Measurements from ENCODE around the gene LRRIQ1. TPM values are rescaled to one million over a fixed set of nuclear protein-coding genes. Genes with fewer than 3 reads are reported as not detected.
A peak's percentile ranks its signal among the peaks of the same experiment; 100 is the strongest.

The LRRIQ1 gene
- total RNA-seq, 4 donors from 2014 or later, result not detected

- TF ChIP-seq CTCF (IDR thresholded peaks at IDR 0.05 in 4 of 5, conservative IDR thresholded peaks at IDR 0.05 in 1 of 5) (no peak), POLR2A (IDR thresholded peaks at IDR 0.05) (no peak)
- Histone ChIP-seq H3K36me3 (no peaks in the 10 kb centered on the region), H3K4me1 (peaks cover 13 to 15% of the 10 kb centered on the region in 2 donors), H3K4me3 (peak overlapping the region; percentile 43 to 59 (median 49)), H3K27me3 (peaks cover 62 to 74% (median 66%) of the 10 kb centered on the region in 3 donors), H3K9me3 (no peaks in the 10 kb centered on the region), H3K27ac (no peak overlapping the region)
- intact Hi-C loops (cut with DNase I; ENCODE audit: low total_unique reads), result no loop called here
- DNase-seq, result no peak
- ATAC-seq, result no peak
- in situ Hi-C loops (cut with MboI; ENCODE audit: low sequenced_read_pairs in 4 of 4), result no loop called here
Observed at GRCh38 chr12:85280984-85281630, 245.0 kb downstream of the LRRIQ1 start.

- intact Hi-C loops (cut with DNase I; ENCODE audit: low total_unique reads), result no loop called here
- H3K4me1 ChIP-seq, result peaks cover 13 to 15% of the 10 kb centered on the region in 2 donors
- ATAC-seq (no peak), DNase-seq (no peak)
- in situ Hi-C loops (cut with MboI; ENCODE audit: low sequenced_read_pairs in 4 of 4), result no loop called here
- no peak overlapping the region for H3K27ac ChIP-seq
- no peak overlapping the region for H3K4me3 ChIP-seq
- H3K36me3 ChIP-seq, result no peaks in the 10 kb centered on the region
- peaks cover 62 to 69% (median 65%) of the 10 kb centered on the region in 3 donors for H3K27me3 ChIP-seq
- TF ChIP-seq POLR2A (IDR thresholded peaks at IDR 0.05) (no peak), CTCF (IDR thresholded peaks at IDR 0.05 in 4 of 5, conservative IDR thresholded peaks at IDR 0.05 in 1 of 5) (no peak)
- H3K9me3 ChIP-seq, result no peaks in the 10 kb centered on the region
Observed at GRCh38 chr12:85281636-85282312, 245.6 kb downstream of the LRRIQ1 start.

DNA sequence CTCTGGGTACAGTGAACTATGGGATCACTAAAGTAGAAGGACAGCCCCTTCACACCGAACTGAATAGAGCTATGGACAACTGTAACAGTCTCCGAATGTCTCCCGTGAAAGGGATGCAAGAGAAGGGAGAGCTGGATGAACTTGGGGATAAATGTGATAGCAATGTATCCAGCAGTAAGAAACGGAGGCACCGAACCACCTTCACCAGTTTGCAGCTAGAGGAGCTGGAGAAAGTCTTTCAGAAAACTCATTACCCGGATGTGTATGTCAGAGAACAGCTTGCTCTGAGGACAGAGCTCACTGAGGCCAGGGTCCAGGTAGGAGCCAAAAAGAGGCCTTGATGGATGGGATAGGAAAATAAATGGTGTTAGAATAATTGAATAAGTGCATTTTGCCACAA, 247.4 kb downstream of the LRRIQ1 start:
- in situ Hi-C loops (cut with MboI; ENCODE audit: low sequenced_read_pairs in 4 of 4), result no loop called here
- intact Hi-C loops (cut with DNase I; ENCODE audit: low total_unique reads), result no loop called here
- no peak for DNase-seq
- Histone ChIP-seq H3K36me3 (no peaks in the 10 kb centered on the region), H3K4me1 (peaks cover 13 to 15% of the 10 kb centered on the region in 2 donors), H3K27ac (no peak overlapping the region), H3K27me3 (peaks cover 49 to 56% (median 52%) of the 10 kb centered on the region in 3 donors), H3K4me3 (no peak overlapping the region), H3K9me3 (no peaks in the 10 kb centered on the region)
- no peak for ATAC-seq
- no peak for TF ChIP-seq POLR2A (IDR thresholded peaks at IDR 0.05)
- no peak for TF ChIP-seq CTCF (IDR thresholded peaks at IDR 0.05 in 4 of 5, conservative IDR thresholded peaks at IDR 0.05 in 1 of 5)

Other genes with a start within 250 kb of the LRRIQ1 start
- under 1 TPM in 2 of 4 donors, not detected in 2; 0.51 to 0.91 TPM for gene SLC6A15, start 123.6 kb upstream of the LRRIQ1 start, total RNA-seq
- gene TSPAN19, start 74 bp upstream of the LRRIQ1 start, total RNA-seq, result not detected
- gene ALX1, start 243.9 kb downstream of the LRRIQ1 start, total RNA-seq, result not detected